GM23338 (cell line): ENCODE results near the gene NTRK3.

Experiments used
- POLR2AphosphoS5 ChIP-seq: IDR thresholded peaks from 2 replicates; pipeline ENCODE4 v1.6.1; 2016; ENCODE audit warnings: antibody characterized with exemption, low read depth
- TF ChIP-seq, protein P1 (sequence below), 2 experiments: fragments of 200-600 bp in 1 of 2; sonication (generic) in 1 of 2; conservative IDR thresholded peaks; 2 replicates each; pipeline versions ENCODE4 v1.5.1 to v1.6.1; 2016 to 2017; ENCODE audit warnings: antibody characterized with exemption in 2 of 2, low read depth in 2 of 2, mild to moderate bottlenecking in 2 of 2, moderate library complexity in 1 of 2

DNA sequence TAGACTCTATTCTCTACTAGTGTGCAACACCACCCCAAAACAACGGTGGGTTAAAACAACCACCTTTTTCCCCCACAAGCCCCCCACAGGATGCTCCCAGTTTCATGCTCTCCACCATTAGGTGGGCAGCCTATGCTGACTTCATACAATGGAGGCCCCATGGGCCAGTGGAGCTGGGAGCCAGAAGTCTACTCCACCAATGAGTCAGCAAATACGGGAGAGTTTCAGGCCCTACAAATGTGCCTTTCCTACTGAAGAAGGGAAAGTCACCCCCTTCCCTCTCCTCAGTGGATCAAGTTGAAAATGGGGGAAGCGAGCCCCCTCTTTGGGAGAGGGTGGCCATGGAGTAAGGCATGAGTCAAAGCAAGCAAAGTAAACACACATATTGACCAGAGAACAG lies 278.6 kb downstream of the NTRK3 start:
- no peak for TF ChIP-seq POLR2AphosphoS5
- TF ChIP-seq, protein P1, sequence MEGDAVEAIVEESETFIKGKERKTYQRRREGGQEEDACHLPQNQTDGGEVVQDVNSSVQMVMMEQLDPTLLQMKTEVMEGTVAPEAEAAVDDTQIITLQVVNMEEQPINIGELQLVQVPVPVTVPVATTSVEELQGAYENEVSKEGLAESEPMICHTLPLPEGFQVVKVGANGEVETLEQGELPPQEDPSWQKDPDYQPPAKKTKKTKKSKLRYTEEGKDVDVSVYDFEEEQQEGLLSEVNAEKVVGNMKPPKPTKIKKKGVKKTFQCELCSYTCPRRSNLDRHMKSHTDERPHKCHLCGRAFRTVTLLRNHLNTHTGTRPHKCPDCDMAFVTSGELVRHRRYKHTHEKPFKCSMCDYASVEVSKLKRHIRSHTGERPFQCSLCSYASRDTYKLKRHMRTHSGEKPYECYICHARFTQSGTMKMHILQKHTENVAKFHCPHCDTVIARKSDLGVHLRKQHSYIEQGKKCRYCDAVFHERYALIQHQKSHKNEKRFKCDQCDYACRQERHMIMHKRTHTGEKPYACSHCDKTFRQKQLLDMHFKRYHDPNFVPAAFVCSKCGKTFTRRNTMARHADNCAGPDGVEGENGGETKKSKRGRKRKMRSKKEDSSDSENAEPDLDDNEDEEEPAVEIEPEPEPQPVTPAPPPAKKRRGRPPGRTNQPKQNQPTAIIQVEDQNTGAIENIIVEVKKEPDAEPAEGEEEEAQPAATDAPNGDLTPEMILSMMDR (conservative IDR thresholded peaks at IDR 0.05; ENCODE audit: low read depth in 2 of 2), result no peak
